GM12878 (cell line): ENCODE data around the gene CARHSP1. TPM values are rescaled to one million over a fixed set of nuclear protein-coding genes. Genes with fewer than 3 reads are reported as not detected.

Source experiments
- ATAC-seq: fragments of 200-7000 bp; cut with Tn5 transposase; 3 replicates; pipeline ENCODE4 v1.9.1; 2020; ENCODE audit warnings: mild to moderate bottlenecking, moderate library complexity
- BruUV-seq: library from RNA; stranded (reverse); fragments of 400-500 nt; replicated peaks from 2 replicates; lab custom pipeline; 2021; lab: Mats Ljungman, UMichigan
- CTCF ChIA-PET: fragments of 300-600 bp; sonication (Branson Sonifier 250); formaldehyde crosslinking; extraction: SDS; loops from one replicate; lab custom pipeline; 2021; ENCODE audit warnings: inconsistent platforms; lab: Yijun Ruan, JAX
- POLR2A ChIA-PET: fragments of 350-600 bp; formaldehyde crosslinking; extraction: SDS; loops from one replicate; lab custom pipeline; 2021; ENCODE audit warnings: inconsistent platforms; lab: Charles Lee
- RAD21 ChIA-PET: fragments of 300-600 bp; sonication (Branson Sonifier 250); formaldehyde crosslinking; loops from one replicate; lab custom pipeline; 2023; ENCODE audit warnings: antibody characterized with exemption; ENCODE audit not compliant: unreplicated experiment; lab: Charles Lee
- SMC1A ChIA-PET: fragments of 300-600 bp; sonication (Branson Sonifier 250); formaldehyde crosslinking; loops from one replicate; lab custom pipeline; 2023; ENCODE audit not compliant: unreplicated experiment, uncharacterized antibody; lab: Charles Lee
- DNase-seq: peaks from one replicate; pipeline ENCODE4 v3.0.0-alpha.2; 2011; ENCODE audit warnings: low read depth, low spot score
- FAIRE-seq: peaks from 3 replicates; lab custom pipeline; 2011; peaks lifted over from hg19 to GRCh38; lab: Jason Lieb, UNC
- H2AFZ ChIP-seq: 2 replicates; pipeline ENCODE4 v1.6.0; 2011; ENCODE audit warnings: low read depth, low read length, control low read depth; ENCODE audit not compliant: control insufficient read depth
- H3K27ac ChIP-seq: 2 replicates; pipeline ENCODE4 v1.5.1; 2011; ENCODE audit warnings: control low read depth; ENCODE audit not compliant: control insufficient read depth, insufficient read depth
- H3K27me3 ChIP-seq, 2 experiments: replicated peaks in 1 of 2; 2 replicates each; pipeline versions ENCODE4 v1.6.0 to v1.6.1; 2011; ENCODE audit warnings: low read length in 1 of 2; ENCODE audit not compliant: control insufficient read depth in 2 of 2, insufficient read depth in 2 of 2
- H3K36me3 ChIP-seq, 2 experiments: 2 replicates each; pipeline ENCODE4 v1.5.1; 2011; ENCODE audit warnings: low read length in 1 of 2; ENCODE audit not compliant: control insufficient read depth in 2 of 2, insufficient read depth in 2 of 2
- H3K4me1 ChIP-seq: 2 replicates; pipeline ENCODE4 v1.6.1; 2011; ENCODE audit warnings: mild to moderate bottlenecking, low read length, moderate library complexity, mixed read lengths; ENCODE audit not compliant: control insufficient read depth, insufficient read depth
- H3K4me2 ChIP-seq: 2 replicates; pipeline ENCODE4 v1.6.0; 2011; ENCODE audit warnings: control low read depth; ENCODE audit not compliant: control insufficient read depth, insufficient read depth
- H3K4me3 ChIP-seq: fragments of 200-600 bp; sonication (generic); 2 replicates; pipeline ENCODE4 v1.5.1; 2016
- H3K79me2 ChIP-seq: 2 replicates; pipeline ENCODE4 v1.6.0; 2011; ENCODE audit warnings: low read length; ENCODE audit not compliant: control insufficient read depth, insufficient read depth
- H3K9ac ChIP-seq: 2 replicates; pipeline ENCODE4 v1.8.0; 2011; ENCODE audit warnings: low read length, control low read depth, mixed read lengths; ENCODE audit not compliant: control insufficient read depth, insufficient read depth
- H3K9me3 ChIP-seq: replicated peaks from 3 replicates; pipeline ENCODE4 v1.5.1; 2011; ENCODE audit warnings: mild to moderate bottlenecking, low read length; ENCODE audit not compliant: control insufficient read depth, insufficient read depth
- H4K20me1 ChIP-seq: 2 replicates; pipeline ENCODE4 v1.6.0; 2011; ENCODE audit not compliant: control insufficient read depth, insufficient read depth
- BACH1 ChIP-seq: fragments of 450-650 bp; IDR thresholded peaks from 2 replicates; pipeline ENCODE4 v1.6.1; 2017; ENCODE audit warnings: mild to moderate bottlenecking, borderline replicate concordance
- CREB1 ChIP-seq: IDR thresholded peaks from 2 replicates; pipeline ENCODE4 v1.6.1; 2012; ENCODE audit warnings: low read depth, mild to moderate bottlenecking, inconsistent platforms
- ESRRA ChIP-seq: IDR thresholded peaks from 2 replicates; pipeline ENCODE4 v1.6.1; 2012; ENCODE audit warnings: mild to moderate bottlenecking, low read length, improper control_type of control experiment
- IKZF2 ChIP-seq, 2 experiments: fragments of 450-650 bp; IDR thresholded peaks; 2 replicates each; pipeline ENCODE4 v1.6.1; 2017; ENCODE audit warnings: mild to moderate bottlenecking in 2 of 2, moderate library complexity in 2 of 2
- IRF4 ChIP-seq: IDR thresholded peaks from 2 replicates; pipeline ENCODE4 v1.6.1; 2011; ENCODE audit warnings: low read depth, low read length
- KDM1A ChIP-seq: fragments of 200-600 bp; sonication (generic); IDR thresholded peaks from 2 replicates; pipeline ENCODE4 v1.6.1; 2016; ENCODE audit warnings: borderline replicate concordance
- RAD51 ChIP-seq: fragments of 450-650 bp; IDR thresholded peaks from 2 replicates; pipeline ENCODE4 v1.6.1; 2016; ENCODE audit warnings: moderate library complexity, mild to moderate bottlenecking, inconsistent platforms
- SRF ChIP-seq, 2 experiments: IDR thresholded peaks; 2 replicates each; pipeline ENCODE4 v1.6.1; 2011; ENCODE audit warnings: low read depth in 2 of 2, low read length in 2 of 2, mild to moderate bottlenecking in 1 of 2, moderate library complexity in 1 of 2
- TBL1XR1 ChIP-seq: IDR thresholded peaks from 2 replicates; pipeline ENCODE4 v1.6.1; 2012; ENCODE audit warnings: low read depth, low read length, improper control_type of control experiment
- TCF7 ChIP-seq: IDR thresholded peaks from 2 replicates; pipeline ENCODE4 v1.6.1; 2014; ENCODE audit warnings: antibody characterized with exemption, borderline replicate concordance
- WRNIP1 ChIP-seq: IDR thresholded peaks from 2 replicates; pipeline ENCODE4 v1.6.1; 2011; ENCODE audit warnings: low read depth, low read length, improper control_type of control experiment, borderline replicate concordance
- WGBS: methylation state at CpG from one replicate; pipeline ENCODE4 v1.1.6; 2016; ENCODE audit warnings: low lambda C conversion rate; ENCODE audit not compliant: insufficient replicate concordance, insufficient coverage; ENCODE audit errors: missing lambda C conversion rate; 5-methylcytosine and 5-hydroxymethylcytosine counted together
- in situ Hi-C: fragments of 300-500 bp; cut with MboI; formaldehyde crosslinking; loops from 9 replicates; pipeline ENCODE4 v1.14.3; 2018; ENCODE audit warnings: mixed read lengths
- intact Hi-C: fragments of 100-400 bp; cut with micrococcal nuclease; formaldehyde crosslinking; loops from one replicate; pipeline ENCODE4 v1.14.2; 2022; ENCODE audit not compliant: unreplicated experiment
- polyA plus RNA-seq, 11 experiments: library from polyadenylated mRNA; depleted of rRNA in 4 of 11; unstranded in 6 of 11; stranded (reverse) in 5 of 11; fragments of >200 nt; fragmentation: Nextera tagmentation in 4 of 11; fragmentation: Illumina TruSeq in 1 of 11; extraction: Ambion mirVana in 4 of 11; extraction: Trizol in 1 of 11; gene quantifications; 1 replicate in 1 of 11; 2 replicates in 10 of 11; pipeline versions ENCODE4 v1.2.1 to v1.2.3, GENCODE V29; 2011 to 2016; ENCODE audit warnings: inconsistent platforms in 2 of 11, missing spikeins in 2 of 11, low read depth in 1 of 11
- total RNA-seq, 4 experiments: library from RNA; depleted of rRNA in 3 of 4; stranded (reverse); fragments of >200 nt in 3 of 4; fragmentation: Illumina TruSeq in 1 of 4; extraction: Trizol in 1 of 4; gene quantifications; 2 replicates each; pipeline versions ENCODE4 v1.2.1 to v1.2.3, GENCODE V29; 2013 to 2021
- TF ChIP-seq, protein P1 (sequence below): IDR thresholded peaks from 2 replicates; pipeline ENCODE4 v1.6.1; 2011; ENCODE audit warnings: low read depth, low read length, improper control_type of control experiment, borderline replicate concordance
- TF ChIP-seq, protein P2 (sequence below): fragments of 150-350 bp; IDR thresholded peaks from 2 replicates; pipeline ENCODE4 v1.6.1; 2014; ENCODE audit warnings: mild to moderate bottlenecking, low read depth, low read length
- TF ChIP-seq, protein P3 (sequence below): IDR thresholded peaks from 2 replicates; pipeline ENCODE4 v1.6.1; 2011; ENCODE audit warnings: mild to moderate bottlenecking, low read depth, low read length, moderate library complexity; ENCODE audit not compliant: insufficient replicate concordance
- TF ChIP-seq, protein P4 (sequence below), 3 experiments: IDR thresholded peaks in 2 of 3; conservative IDR thresholded peaks in 1 of 3; 2 replicates each; pipeline ENCODE4 v1.5.1; 2011; ENCODE audit warnings: low read depth in 3 of 3, low read length in 3 of 3, mild to moderate bottlenecking in 3 of 3, control low read depth in 2 of 3, moderate library complexity in 2 of 3, inconsistent platforms in 1 of 3, mixed read lengths in 1 of 3; ENCODE audit not compliant: control insufficient read depth in 2 of 3, insufficient read depth in 1 of 3; ENCODE audit errors: extremely low read depth in 1 of 3
- TF ChIP-seq, protein P5 (sequence below): fragments of 150-350 bp; IDR thresholded peaks from 2 replicates; pipeline ENCODE4 v1.6.1; 2016; ENCODE audit warnings: low read depth, low read length

The CARHSP1 gene
- total and polyA plus RNA-seq, 10 of the 15 experiments (the other 5 are each of a cell fraction or from before 2014, with no cell fraction given): 5.5 to 112 (median 67.0) TPM

DNA sequence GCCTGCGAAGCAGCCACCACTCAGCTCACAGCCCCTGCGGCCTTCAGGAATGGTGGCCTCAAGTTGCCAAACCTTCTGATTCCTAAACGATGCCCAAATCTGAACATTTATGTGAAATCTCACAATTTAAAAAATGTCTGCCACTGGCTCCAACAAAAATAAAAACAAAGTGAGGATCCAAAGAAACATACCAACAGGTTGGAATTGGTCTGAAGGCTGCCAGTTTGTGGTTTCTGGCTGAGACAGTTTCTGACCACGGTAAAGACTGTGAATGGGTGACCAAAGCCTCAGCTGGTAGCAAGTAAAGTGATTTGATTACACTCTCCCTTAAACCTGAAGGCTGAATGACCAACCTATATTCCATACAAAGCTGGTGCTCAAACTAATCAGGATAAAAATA lies 38.3 kb upstream of the CARHSP1 start:
- ATAC-seq (no peak), FAIRE-seq (no peak), DNase-seq (no peak)
- POLR2A ChIA-PET: no interaction called here
- in situ Hi-C loops (no loop called here), intact Hi-C loops (no loop called here)
- 87% methylated on average over 4 of the region's 4 CpGs for WGBS
- RAD21 ChIA-PET: interaction anchor here (0.6 kb wide), 1 partner anchor 102 kb away, joined by 3 read pairs; no protein-coding TSS in a partner anchor
- Histone ChIP-seq H4K20me1 (no peaks in the 10 kb centered on the region), H3K4me1 (no peaks in the 10 kb centered on the region), H3K27ac (no peak overlapping the region), H3K9me3 (no peaks in the 10 kb centered on the region), H3K36me3 (peaks cover 42 to 66% of the 10 kb centered on the region in 2 experiments), H3K79me2 (no peaks in the 10 kb centered on the region; the same call in 1 of the 2 replicates), H3K9ac (no peak overlapping the region), H3K27me3 (no peaks in the 10 kb centered on the region), H3K4me2 (no peak overlapping the region), H2AFZ (no peak overlapping the region), H3K4me3 (no peak overlapping the region)
- CTCF ChIA-PET: interaction anchor here (1.4 to 2.5 kb wide), 3 partner anchors 14 to 102 kb away, joined by 3 to 9 read pairs (median 6); no protein-coding TSS in a partner anchor
- BruUV-seq: no TSS peak
- SMC1A ChIA-PET: no interaction called here
- no peak for TF ChIP-seq ESRRA
- TF ChIP-seq, protein P1, sequence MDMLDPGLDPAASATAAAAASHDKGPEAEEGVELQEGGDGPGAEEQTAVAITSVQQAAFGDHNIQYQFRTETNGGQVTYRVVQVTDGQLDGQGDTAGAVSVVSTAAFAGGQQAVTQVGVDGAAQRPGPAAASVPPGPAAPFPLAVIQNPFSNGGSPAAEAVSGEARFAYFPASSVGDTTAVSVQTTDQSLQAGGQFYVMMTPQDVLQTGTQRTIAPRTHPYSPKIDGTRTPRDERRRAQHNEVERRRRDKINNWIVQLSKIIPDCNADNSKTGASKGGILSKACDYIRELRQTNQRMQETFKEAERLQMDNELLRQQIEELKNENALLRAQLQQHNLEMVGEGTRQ: no peak
- TF ChIP-seq SRF (IDR thresholded peaks at IDR 0.05; ENCODE audit: low read depth in 2 of 2, low read length in 2 of 2): no peak
- no peak for TF ChIP-seq TBL1XR1
- no peak for TF ChIP-seq BACH1
- TF ChIP-seq IRF4: no peak
- no peak for TF ChIP-seq CREB1
- TF ChIP-seq, protein P2, sequence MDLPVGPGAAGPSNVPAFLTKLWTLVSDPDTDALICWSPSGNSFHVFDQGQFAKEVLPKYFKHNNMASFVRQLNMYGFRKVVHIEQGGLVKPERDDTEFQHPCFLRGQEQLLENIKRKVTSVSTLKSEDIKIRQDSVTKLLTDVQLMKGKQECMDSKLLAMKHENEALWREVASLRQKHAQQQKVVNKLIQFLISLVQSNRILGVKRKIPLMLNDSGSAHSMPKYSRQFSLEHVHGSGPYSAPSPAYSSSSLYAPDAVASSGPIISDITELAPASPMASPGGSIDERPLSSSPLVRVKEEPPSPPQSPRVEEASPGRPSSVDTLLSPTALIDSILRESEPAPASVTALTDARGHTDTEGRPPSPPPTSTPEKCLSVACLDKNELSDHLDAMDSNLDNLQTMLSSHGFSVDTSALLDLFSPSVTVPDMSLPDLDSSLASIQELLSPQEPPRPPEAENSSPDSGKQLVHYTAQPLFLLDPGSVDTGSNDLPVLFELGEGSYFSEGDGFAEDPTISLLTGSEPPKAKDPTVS: no peak
- no peak for TF ChIP-seq RAD51
- no peak for TF ChIP-seq KDM1A
- TF ChIP-seq IKZF2 (IDR thresholded peaks at IDR 0.05): no peak
- TF ChIP-seq, protein P3, sequence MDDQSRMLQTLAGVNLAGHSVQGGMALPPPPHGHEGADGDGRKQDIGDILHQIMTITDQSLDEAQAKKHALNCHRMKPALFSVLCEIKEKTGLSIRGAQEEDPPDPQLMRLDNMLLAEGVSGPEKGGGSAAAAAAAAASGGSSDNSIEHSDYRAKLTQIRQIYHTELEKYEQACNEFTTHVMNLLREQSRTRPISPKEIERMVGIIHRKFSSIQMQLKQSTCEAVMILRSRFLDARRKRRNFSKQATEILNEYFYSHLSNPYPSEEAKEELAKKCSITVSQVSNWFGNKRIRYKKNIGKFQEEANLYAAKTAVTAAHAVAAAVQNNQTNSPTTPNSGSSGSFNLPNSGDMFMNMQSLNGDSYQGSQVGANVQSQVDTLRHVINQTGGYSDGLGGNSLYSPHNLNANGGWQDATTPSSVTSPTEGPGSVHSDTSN: no peak
- TF ChIP-seq, protein P4, sequence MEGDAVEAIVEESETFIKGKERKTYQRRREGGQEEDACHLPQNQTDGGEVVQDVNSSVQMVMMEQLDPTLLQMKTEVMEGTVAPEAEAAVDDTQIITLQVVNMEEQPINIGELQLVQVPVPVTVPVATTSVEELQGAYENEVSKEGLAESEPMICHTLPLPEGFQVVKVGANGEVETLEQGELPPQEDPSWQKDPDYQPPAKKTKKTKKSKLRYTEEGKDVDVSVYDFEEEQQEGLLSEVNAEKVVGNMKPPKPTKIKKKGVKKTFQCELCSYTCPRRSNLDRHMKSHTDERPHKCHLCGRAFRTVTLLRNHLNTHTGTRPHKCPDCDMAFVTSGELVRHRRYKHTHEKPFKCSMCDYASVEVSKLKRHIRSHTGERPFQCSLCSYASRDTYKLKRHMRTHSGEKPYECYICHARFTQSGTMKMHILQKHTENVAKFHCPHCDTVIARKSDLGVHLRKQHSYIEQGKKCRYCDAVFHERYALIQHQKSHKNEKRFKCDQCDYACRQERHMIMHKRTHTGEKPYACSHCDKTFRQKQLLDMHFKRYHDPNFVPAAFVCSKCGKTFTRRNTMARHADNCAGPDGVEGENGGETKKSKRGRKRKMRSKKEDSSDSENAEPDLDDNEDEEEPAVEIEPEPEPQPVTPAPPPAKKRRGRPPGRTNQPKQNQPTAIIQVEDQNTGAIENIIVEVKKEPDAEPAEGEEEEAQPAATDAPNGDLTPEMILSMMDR (IDR thresholded peaks at IDR 0.05 in 2 of 3, conservative IDR thresholded peaks at IDR 0.05 in 1 of 3; ENCODE audit: control insufficient read depth in 2 of 3, extremely low read depth in 1 of 3, insufficient read depth in 1 of 3, low read depth in 3 of 3, low read length in 3 of 3): no peak
- TF ChIP-seq, protein P5, sequence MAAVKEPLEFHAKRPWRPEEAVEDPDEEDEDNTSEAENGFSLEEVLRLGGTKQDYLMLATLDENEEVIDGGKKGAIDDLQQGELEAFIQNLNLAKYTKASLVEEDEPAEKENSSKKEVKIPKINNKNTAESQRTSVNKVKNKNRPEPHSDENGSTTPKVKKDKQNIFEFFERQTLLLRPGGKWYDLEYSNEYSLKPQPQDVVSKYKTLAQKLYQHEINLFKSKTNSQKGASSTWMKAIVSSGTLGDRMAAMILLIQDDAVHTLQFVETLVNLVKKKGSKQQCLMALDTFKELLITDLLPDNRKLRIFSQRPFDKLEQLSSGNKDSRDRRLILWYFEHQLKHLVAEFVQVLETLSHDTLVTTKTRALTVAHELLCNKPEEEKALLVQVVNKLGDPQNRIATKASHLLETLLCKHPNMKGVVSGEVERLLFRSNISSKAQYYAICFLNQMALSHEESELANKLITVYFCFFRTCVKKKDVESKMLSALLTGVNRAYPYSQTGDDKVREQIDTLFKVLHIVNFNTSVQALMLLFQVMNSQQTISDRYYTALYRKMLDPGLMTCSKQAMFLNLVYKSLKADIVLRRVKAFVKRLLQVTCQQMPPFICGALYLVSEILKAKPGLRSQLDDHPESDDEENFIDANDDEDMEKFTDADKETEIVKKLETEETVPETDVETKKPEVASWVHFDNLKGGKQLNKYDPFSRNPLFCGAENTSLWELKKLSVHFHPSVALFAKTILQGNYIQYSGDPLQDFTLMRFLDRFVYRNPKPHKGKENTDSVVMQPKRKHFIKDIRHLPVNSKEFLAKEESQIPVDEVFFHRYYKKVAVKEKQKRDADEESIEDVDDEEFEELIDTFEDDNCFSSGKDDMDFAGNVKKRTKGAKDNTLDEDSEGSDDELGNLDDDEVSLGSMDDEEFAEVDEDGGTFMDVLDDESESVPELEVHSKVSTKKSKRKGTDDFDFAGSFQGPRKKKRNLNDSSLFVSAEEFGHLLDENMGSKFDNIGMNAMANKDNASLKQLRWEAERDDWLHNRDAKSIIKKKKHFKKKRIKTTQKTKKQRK: no peak
- TF ChIP-seq WRNIP1: no peak
- TF ChIP-seq TCF7: no peak
